ENCODE data around the gene GPC5.
"Not testable (repeated sequence)": the region's sequence is repeated elsewhere in the genome, so short reads cannot be mapped to it uniquely, and the experiment has no call there.

Gene GPC5

GRCh38 chr13:92518622-92519021 is 1120.2 kb downstream of the GPC5 start:
- not testable (repeated sequence) for H3K27me3 ChIP-seq (ENCODE audit: low read depth, low read length); H3K4me3 ChIP-seq (ENCODE audit: low read depth in 1 of 2, low read length in 2 of 2); H3K27ac ChIP-seq (ENCODE audit: low read length); H3K9me3 ChIP-seq (ENCODE audit: control insufficient read depth in 1 of 2, low read length in 2 of 2); H3K36me3 ChIP-seq (ENCODE audit: control insufficient read depth in 1 of 2, insufficient read depth in 2 of 2, low read length in 2 of 2); H3K4me1 ChIP-seq (ENCODE audit: control insufficient read depth in 1 of 2, insufficient read depth in 2 of 2, low read length in 2 of 2)

GRCh38 chr13:92530364-92530763 is 1131.9 kb downstream of the GPC5 start:
- no peaks in the 10 kb centered on the region for H3K36me3 ChIP-seq (ENCODE audit: control insufficient read depth in 1 of 2, insufficient read depth in 2 of 2, low read length in 2 of 2)
- H3K4me1 ChIP-seq (ENCODE audit: control insufficient read depth in 1 of 2, insufficient read depth in 2 of 2, low read length in 2 of 2) = no peaks in the 10 kb centered on the region
- no peak overlapping the region for H3K27ac ChIP-seq (ENCODE audit: low read length)
- H3K4me3 ChIP-seq (ENCODE audit: low read depth in 1 of 2, low read length in 2 of 2) = no peak overlapping the region
- H3K27me3 ChIP-seq (ENCODE audit: low read depth, low read length) = no peaks in the 10 kb centered on the region
- no peaks in the 10 kb centered on the region for H3K9me3 ChIP-seq (ENCODE audit: control insufficient read depth in 1 of 2, low read length in 2 of 2)

DNA sequence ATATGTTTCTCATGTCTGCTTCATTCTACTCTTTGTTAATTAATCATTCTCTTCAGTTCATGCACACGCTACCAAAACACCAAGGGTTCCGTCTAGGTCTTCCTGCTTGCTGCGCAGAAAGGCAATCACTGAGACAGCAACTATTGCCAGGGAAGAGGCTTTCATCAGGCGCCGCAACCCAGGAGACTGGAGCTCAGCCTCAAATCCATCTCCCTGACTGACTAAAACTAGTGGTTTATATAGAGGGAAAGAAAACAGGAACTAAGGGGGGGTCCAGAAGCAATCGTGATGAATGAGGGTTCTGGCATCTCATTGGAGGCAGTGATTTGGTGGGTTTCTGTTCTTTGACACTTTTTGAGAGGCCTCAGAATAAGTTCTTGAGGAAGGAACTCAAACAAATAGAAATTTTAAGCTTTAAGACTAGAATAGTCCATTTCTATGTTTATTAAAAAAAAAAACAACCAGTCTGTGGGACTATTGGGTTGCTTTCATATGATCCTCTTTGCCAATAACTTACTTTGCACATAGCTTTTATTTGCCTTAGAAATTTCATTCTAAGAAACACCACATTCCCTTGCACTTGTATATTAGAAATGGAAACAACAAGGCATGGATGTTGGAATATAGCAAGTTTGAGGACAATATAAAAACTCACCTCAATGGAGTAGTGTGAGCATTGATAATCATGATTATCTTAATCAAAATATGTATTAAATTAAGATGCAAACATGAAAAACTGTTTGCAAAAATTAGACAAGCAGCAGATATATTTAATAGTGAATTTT is 1137.0 kb downstream of the GPC5 start:
- Histone ChIP-seq H3K36me3 (ENCODE audit: control insufficient read depth in 1 of 2, insufficient read depth in 2 of 2, low read length in 2 of 2) (no peaks in the 10 kb centered on the region), H3K4me3 (ENCODE audit: low read depth in 1 of 2, low read length in 2 of 2) (no peak overlapping the region), H3K27me3 (ENCODE audit: low read depth, low read length) (no peaks in the 10 kb centered on the region), H3K27ac (ENCODE audit: low read length) (no peak overlapping the region), H3K4me1 (ENCODE audit: control insufficient read depth in 1 of 2, insufficient read depth in 2 of 2, low read length in 2 of 2) (no peaks in the 10 kb centered on the region), H3K9me3 (ENCODE audit: control insufficient read depth in 1 of 2, low read length in 2 of 2) (no peaks in the 10 kb centered on the region)

- Histone ChIP-seq H3K27me3 (ENCODE audit: low read depth, low read length) (no peaks in the 10 kb centered on the region), H3K4me1 (ENCODE audit: control insufficient read depth in 1 of 2, insufficient read depth in 2 of 2, low read length in 2 of 2) (no peaks in the 10 kb centered on the region), H3K36me3 (ENCODE audit: control insufficient read depth in 1 of 2, insufficient read depth in 2 of 2, low read length in 2 of 2) (no peaks in the 10 kb centered on the region), H3K27ac (ENCODE audit: low read length) (no peak overlapping the region), H3K4me3 (ENCODE audit: low read depth in 1 of 2, low read length in 2 of 2) (no peak overlapping the region), H3K9me3 (ENCODE audit: control insufficient read depth in 1 of 2, low read length in 2 of 2) (no peaks in the 10 kb centered on the region)
Observed at GRCh38 chr13:92537471-92537870, 1139.0 kb downstream of the GPC5 start.

- Histone ChIP-seq H3K4me3 (ENCODE audit: low read depth in 1 of 2, low read length in 2 of 2) (no peak overlapping the region), H3K4me1 (ENCODE audit: control insufficient read depth in 1 of 2, insufficient read depth in 2 of 2, low read length in 2 of 2) (no peaks in the 10 kb centered on the region), H3K27ac (ENCODE audit: low read length) (no peak overlapping the region), H3K9me3 (ENCODE audit: control insufficient read depth in 1 of 2, low read length in 2 of 2) (no peaks in the 10 kb centered on the region), H3K27me3 (ENCODE audit: low read depth, low read length) (no peaks in the 10 kb centered on the region), H3K36me3 (ENCODE audit: control insufficient read depth in 1 of 2, insufficient read depth in 2 of 2, low read length in 2 of 2) (no peaks in the 10 kb centered on the region)
Observed at GRCh38 chr13:92538164-92538563, 1139.7 kb downstream of the GPC5 start.

- H3K4me1 ChIP-seq (ENCODE audit: control insufficient read depth in 1 of 2, insufficient read depth in 2 of 2, low read length in 2 of 2); H3K4me3 ChIP-seq (ENCODE audit: low read depth in 1 of 2, low read length in 2 of 2); H3K27ac ChIP-seq (ENCODE audit: low read length); H3K9me3 ChIP-seq (ENCODE audit: control insufficient read depth in 1 of 2, low read length in 2 of 2); H3K27me3 ChIP-seq (ENCODE audit: low read depth, low read length); H3K36me3 ChIP-seq (ENCODE audit: control insufficient read depth in 1 of 2, insufficient read depth in 2 of 2, low read length in 2 of 2): not testable (repeated sequence)
Observed at GRCh38 chr13:92539148-92539547, 1140.7 kb downstream of the GPC5 start.

GRCh38 chr13:92547266-92547665 is 1148.8 kb downstream of the GPC5 start:
- H3K4me3 ChIP-seq (ENCODE audit: low read depth in 1 of 2, low read length in 2 of 2) = no peak overlapping the region
- H3K4me1 ChIP-seq (ENCODE audit: control insufficient read depth in 1 of 2, insufficient read depth in 2 of 2, low read length in 2 of 2) = no peaks in the 10 kb centered on the region
- no peaks in the 10 kb centered on the region for H3K27me3 ChIP-seq (ENCODE audit: low read depth, low read length)
- H3K36me3 ChIP-seq (ENCODE audit: control insufficient read depth in 1 of 2, insufficient read depth in 2 of 2, low read length in 2 of 2) = no peaks in the 10 kb centered on the region
- H3K9me3 ChIP-seq (ENCODE audit: control insufficient read depth in 1 of 2, low read length in 2 of 2) = no peaks in the 10 kb centered on the region
- no peak overlapping the region for H3K27ac ChIP-seq (ENCODE audit: low read length)

GRCh38 chr13:92549276-92549675 is 1150.9 kb downstream of the GPC5 start:
- Histone ChIP-seq H3K4me1 (ENCODE audit: control insufficient read depth in 1 of 2, insufficient read depth in 2 of 2, low read length in 2 of 2) (no peaks in the 10 kb centered on the region), H3K9me3 (ENCODE audit: control insufficient read depth in 1 of 2, low read length in 2 of 2) (no peaks in the 10 kb centered on the region), H3K27me3 (ENCODE audit: low read depth, low read length) (no peaks in the 10 kb centered on the region), H3K36me3 (ENCODE audit: control insufficient read depth in 1 of 2, insufficient read depth in 2 of 2, low read length in 2 of 2) (no peaks in the 10 kb centered on the region), H3K4me3 (ENCODE audit: low read depth in 1 of 2, low read length in 2 of 2) (no peak overlapping the region), H3K27ac (ENCODE audit: low read length) (no peak overlapping the region)

DNA sequence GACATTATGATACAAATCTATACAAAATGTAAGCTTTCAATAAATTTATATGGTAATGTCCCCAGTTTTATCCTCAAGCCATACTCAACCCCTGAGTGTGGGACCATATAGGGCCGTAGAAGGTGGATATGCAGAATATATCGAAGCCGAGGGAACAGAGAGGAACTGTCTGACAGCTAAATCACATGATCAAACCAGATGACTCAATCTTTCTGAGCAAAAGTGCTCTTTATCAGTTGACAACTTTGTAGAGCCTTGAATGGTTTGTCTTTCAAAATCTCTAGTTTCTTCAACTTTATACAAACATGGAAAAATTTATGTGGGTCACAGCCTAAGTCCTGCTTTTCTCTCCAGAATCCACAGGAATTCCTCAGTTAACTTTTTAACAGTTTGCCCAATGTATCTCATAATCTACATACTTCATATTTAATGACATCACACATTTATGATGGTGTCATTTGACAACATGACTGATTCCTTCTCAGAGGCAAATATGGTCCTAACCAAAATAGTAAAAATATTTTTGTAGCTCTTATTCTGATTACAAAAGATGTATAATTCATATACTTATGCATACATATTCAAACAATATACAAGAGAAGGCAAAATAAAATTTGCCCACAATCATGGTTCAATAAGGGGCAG is 1155.2 kb downstream of the GPC5 start:
- no peaks in the 10 kb centered on the region for H3K9me3 ChIP-seq (ENCODE audit: control insufficient read depth in 1 of 2, low read length in 2 of 2)

DNA sequence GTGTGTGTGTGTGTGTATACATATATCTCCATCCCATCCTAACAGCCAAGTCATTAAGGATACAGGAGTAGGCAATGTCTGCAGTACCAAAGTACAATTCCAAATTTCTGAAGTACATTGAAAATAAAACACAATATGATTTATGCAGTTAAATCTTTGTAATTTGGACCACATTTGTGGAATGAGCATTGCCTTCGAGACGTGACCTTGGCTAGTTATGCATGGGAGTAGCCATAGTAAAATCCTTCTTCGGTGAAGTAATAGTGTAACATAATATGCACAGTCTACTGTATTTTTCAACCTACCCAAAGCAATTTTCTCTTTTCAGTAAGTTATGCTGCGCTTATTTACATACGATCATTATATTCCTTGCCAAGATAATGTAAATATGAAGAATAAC is 1162.5 kb downstream of the GPC5 start:
- Histone ChIP-seq H3K4me1 (ENCODE audit: control insufficient read depth in 1 of 2, insufficient read depth in 2 of 2, low read length in 2 of 2) (no peaks in the 10 kb centered on the region), H3K36me3 (ENCODE audit: control insufficient read depth in 1 of 2, insufficient read depth in 2 of 2, low read length in 2 of 2) (no peaks in the 10 kb centered on the region), H3K27ac (ENCODE audit: low read length) (no peak overlapping the region), H3K4me3 (ENCODE audit: low read depth in 1 of 2, low read length in 2 of 2) (no peak overlapping the region), H3K27me3 (ENCODE audit: low read depth, low read length) (no peaks in the 10 kb centered on the region), H3K9me3 (ENCODE audit: control insufficient read depth in 1 of 2, low read length in 2 of 2) (no peaks in the 10 kb centered on the region)

More for the DNA sequence above, 1155.2 kb downstream of the GPC5 start:
- Histone ChIP-seq H3K4me1 (ENCODE audit: control insufficient read depth in 1 of 2, insufficient read depth in 2 of 2, low read length in 2 of 2) (no peaks in the 10 kb centered on the region), H3K36me3 (ENCODE audit: control insufficient read depth in 1 of 2, insufficient read depth in 2 of 2, low read length in 2 of 2) (no peaks in the 10 kb centered on the region), H3K4me3 (ENCODE audit: low read depth in 1 of 2, low read length in 2 of 2) (no peak overlapping the region), H3K27ac (ENCODE audit: low read length) (no peak overlapping the region), H3K27me3 (ENCODE audit: low read depth, low read length) (no peaks in the 10 kb centered on the region)

DNA sequence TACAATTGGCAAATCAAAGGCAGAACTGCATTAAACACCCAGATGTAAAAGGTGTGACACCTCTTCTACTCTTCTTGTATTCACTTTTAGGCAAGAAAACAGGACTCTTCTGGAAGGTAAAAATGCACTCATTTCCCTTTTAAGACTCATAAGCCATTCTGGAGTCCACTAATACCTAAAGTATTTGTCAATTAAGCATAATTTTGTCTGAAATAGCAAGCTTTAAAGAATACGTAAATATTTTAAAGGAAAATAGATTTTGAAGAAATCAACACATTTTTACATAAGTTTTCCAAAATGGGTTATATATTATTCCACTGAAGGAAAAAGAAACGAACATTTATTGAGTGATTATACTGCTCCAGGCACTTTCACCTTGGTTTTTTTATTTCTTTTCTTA is 1166.5 kb downstream of the GPC5 start:
- Histone ChIP-seq H3K4me1 (ENCODE audit: control insufficient read depth in 1 of 2, insufficient read depth in 2 of 2, low read length in 2 of 2) (no peaks in the 10 kb centered on the region), H3K36me3 (ENCODE audit: control insufficient read depth in 1 of 2, insufficient read depth in 2 of 2, low read length in 2 of 2) (no peaks in the 10 kb centered on the region), H3K9me3 (ENCODE audit: control insufficient read depth in 1 of 2, low read length in 2 of 2) (no peaks in the 10 kb centered on the region), H3K27me3 (ENCODE audit: low read depth, low read length) (no peaks in the 10 kb centered on the region), H3K27ac (ENCODE audit: low read length) (no peak overlapping the region), H3K4me3 (ENCODE audit: low read depth in 1 of 2, low read length in 2 of 2) (no peak overlapping the region)

DNA sequence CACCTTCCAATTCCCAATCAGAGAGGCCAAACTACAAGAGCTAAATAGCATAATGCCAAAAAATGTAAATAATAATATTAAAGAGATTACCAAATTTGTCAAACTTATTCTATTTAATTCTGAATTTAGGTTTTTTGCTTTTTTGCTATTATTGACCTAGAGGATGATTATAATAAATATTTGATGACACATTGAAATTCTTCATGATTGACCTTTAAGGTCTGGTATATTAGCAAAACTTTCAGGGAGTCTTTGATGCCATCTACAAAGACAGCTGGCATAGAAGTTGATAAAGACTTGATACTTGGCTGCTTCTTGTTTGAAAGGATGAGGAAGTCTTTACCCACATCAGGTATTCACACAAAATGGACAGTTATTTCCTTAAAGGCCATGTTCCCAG is 1168.3 kb downstream of the GPC5 start:
- no peak overlapping the region for H3K4me3 ChIP-seq (ENCODE audit: low read depth in 1 of 2, low read length in 2 of 2)
- H3K27ac ChIP-seq (ENCODE audit: low read length) = no peak overlapping the region
- H3K4me1 ChIP-seq (ENCODE audit: control insufficient read depth in 1 of 2, insufficient read depth in 2 of 2, low read length in 2 of 2) = no peaks in the 10 kb centered on the region
- no peaks in the 10 kb centered on the region for H3K9me3 ChIP-seq (ENCODE audit: control insufficient read depth in 1 of 2, low read length in 2 of 2)
- H3K27me3 ChIP-seq (ENCODE audit: low read depth, low read length) = no peaks in the 10 kb centered on the region
- H3K36me3 ChIP-seq (ENCODE audit: control insufficient read depth in 1 of 2, insufficient read depth in 2 of 2, low read length in 2 of 2) = no peaks in the 10 kb centered on the region
